ENCODE data around the gene MAN1B1. TPM values are rescaled to one million over a fixed set of nuclear protein-coding genes. Genes with fewer than 3 reads are reported as not detected.

MAN1B1 gene
- total and polyA plus RNA-seq, 2 of the 8 experiments (the other 6 are each of a cell fraction or from before 2014, with no cell fraction given) = 33.7 to 36.3 TPM

GRCh38 chr9:137139468-137140150, 52.8 kb downstream of the MAN1B1 start (continued):
- TF ChIP-seq TEAD4 (IDR thresholded peaks at IDR 0.05; ENCODE audit: low read depth, low read length) (no peak), MAFK (IDR thresholded peaks at IDR 0.05; ENCODE audit: low read depth, low read length) (no peak), RNF2 (IDR thresholded peaks at IDR 0.05; ENCODE audit: borderline replicate concordance, low read depth, low read length, missing control alignments, poor library complexity, severe bottlenecking) (peak; percentile 19), POU5F1 (IDR thresholded peaks at IDR 0.05; ENCODE audit: low read depth, low read length) (no peak), BRCA1 (IDR thresholded peaks at IDR 0.05; ENCODE audit: low read depth, low read length) (no peak), FOSL1 (IDR thresholded peaks at IDR 0.05; ENCODE audit: insufficient read depth, low read depth, low read length) (no peak), YY1 (IDR thresholded peaks at IDR 0.05; ENCODE audit: low read depth, low read length) (no peak)
